H1 (cell line): ENCODE data around the gene STAG1. TPM values are rescaled to one million over a fixed set of nuclear protein-coding genes. Genes with fewer than 3 reads are reported as not detected.

ENCODE experiments used
- CTCF ChIA-PET: fragments of 300-600 bp; sonication (Branson Sonifier 250); formaldehyde crosslinking; loops from one replicate; lab custom pipeline; 2021; ENCODE audit not compliant: partially characterized antibody; lab: Charles Lee
- POLR2A ChIA-PET: fragments of 300-600 bp; sonication (Branson Sonifier 250); formaldehyde crosslinking; loops from one replicate; lab custom pipeline; 2021; ENCODE audit warnings: inconsistent platforms; ENCODE audit not compliant: partially characterized antibody; lab: Charles Lee
- DNase-seq, 2 experiments: peaks; one replicate each; pipeline versions ENCODE4 v3.0.0 to v3.0.0-alpha.2; 2010 to 2022; ENCODE audit warnings: low spot score in 2 of 2, low read depth in 1 of 2, mixed read lengths in 1 of 2
- FAIRE-seq: peaks from 2 replicates; lab custom pipeline; 2011; peaks lifted over from hg19 to GRCh38; lab: Jason Lieb, UNC
- H2AFZ ChIP-seq: 2 replicates; pipeline ENCODE4 v1.8.1; 2012; ENCODE audit warnings: low read length, inconsistent platforms
- H2AK5ac ChIP-seq: 2 replicates; pipeline ENCODE4 v1.6.1; 2013; ENCODE audit warnings: low read depth, low read length
- H2BK120ac ChIP-seq: replicated peaks from 2 replicates; pipeline ENCODE3; 2013; ENCODE audit warnings: low read depth, low read length, inconsistent platforms
- H2BK12ac ChIP-seq: 2 replicates; pipeline ENCODE4 v1.6.1; 2013; ENCODE audit warnings: low read depth, low read length
- H2BK15ac ChIP-seq: 2 replicates; pipeline ENCODE4 v1.6.1; 2013; ENCODE audit warnings: low read length
- H2BK20ac ChIP-seq: 2 replicates; pipeline ENCODE4 v1.6.1; 2013; ENCODE audit warnings: low read length
- H2BK5ac ChIP-seq: 2 replicates; pipeline ENCODE4 v1.6.1; 2013; ENCODE audit warnings: low read depth, low read length
- H3K14ac ChIP-seq: 2 replicates; pipeline ENCODE4 v1.6.1; 2013; ENCODE audit warnings: inconsistent platforms; ENCODE audit not compliant: insufficient read length
- H3K18ac ChIP-seq: 2 replicates; pipeline ENCODE4 v1.6.1; 2013; ENCODE audit warnings: low read length; ENCODE audit errors: extremely low read depth
- H3K23ac ChIP-seq: 2 replicates; pipeline ENCODE4 v1.6.1; 2013; ENCODE audit warnings: inconsistent platforms; ENCODE audit not compliant: insufficient read length
- H3K23me2 ChIP-seq: 2 replicates; pipeline ENCODE4 v1.6.1; 2013; ENCODE audit warnings: low read depth, low read length
- H3K27ac ChIP-seq: 2 replicates; pipeline ENCODE4 v1.6.1; 2011; ENCODE audit warnings: low read depth, low read length, inconsistent platforms
- H3K27me3 ChIP-seq, 4 experiments: replicated peaks in 1 of 4; 1 replicate in 1 of 4; 2 replicates in 3 of 4; pipeline versions ENCODE4 v1.6.1 to v1.8.1; 2011 to 2013; ENCODE audit warnings: low read length in 3 of 4, mild to moderate bottlenecking in 3 of 4, inconsistent platforms in 2 of 4, mixed read lengths in 2 of 4, moderate library complexity in 1 of 4; ENCODE audit not compliant: control insufficient read depth in 3 of 4, insufficient read depth in 3 of 4; ENCODE audit errors: extremely low read depth in 1 of 4
- H3K36me3 ChIP-seq, 4 experiments: 2 replicates each; pipeline versions ENCODE4 v1.6.1 to v1.8.1; 2011 to 2013; ENCODE audit warnings: mild to moderate bottlenecking in 4 of 4, low read length in 3 of 4, moderate library complexity in 2 of 4, control low read depth in 1 of 4, inconsistent platforms in 1 of 4; ENCODE audit not compliant: insufficient read depth in 4 of 4, control insufficient read depth in 2 of 4
- H3K4ac ChIP-seq: replicated peaks from 2 replicates; pipeline ENCODE3; 2013; ENCODE audit warnings: low read length, low read depth, mixed read lengths, inconsistent platforms; ENCODE audit not compliant: insufficient read length
- H3K4me1 ChIP-seq, 4 experiments: replicated peaks in 1 of 4; 1 replicate in 1 of 4; 2 replicates in 3 of 4; pipeline versions ENCODE4 v1.6.1 to v1.8.1; 2011 to 2013; ENCODE audit warnings: low read length in 3 of 4, inconsistent platforms in 2 of 4, mixed read lengths in 1 of 4; ENCODE audit not compliant: insufficient read depth in 4 of 4, control insufficient read depth in 3 of 4
- H3K4me2 ChIP-seq, 2 experiments: 2 replicates each; pipeline versions ENCODE4 v1.6.1 to v1.8.1; 2011 to 2013; ENCODE audit warnings: low read depth in 2 of 2, low read length in 2 of 2, control low read depth in 1 of 2, inconsistent platforms in 1 of 2, mild to moderate bottlenecking in 1 of 2; ENCODE audit not compliant: insufficient read depth in 1 of 2
- H3K4me3 ChIP-seq, 4 experiments: fragments of 200-600, 300-600 bp in 1 of 4; sonication (generic), shearing (Covaris generic), sonication (Bioruptor Twin) in 1 of 4; 2 replicates each; pipeline versions ENCODE4 v1.5.1 to v1.8.1; 2011 to 2016; ENCODE audit warnings: low read length in 4 of 4, low read depth in 3 of 4, control low read depth in 2 of 4, inconsistent platforms in 2 of 4, mild to moderate bottlenecking in 2 of 4, mixed read lengths in 1 of 4, moderate library complexity in 1 of 4; ENCODE audit not compliant: insufficient read depth in 2 of 4; ENCODE audit errors: extremely low read depth in 1 of 4
- H3K56ac ChIP-seq: replicated peaks from 2 replicates; pipeline ENCODE3; 2013; ENCODE audit warnings: low read depth, mild to moderate bottlenecking, mixed read lengths, low read length, inconsistent platforms; ENCODE audit not compliant: insufficient read length
- H3K79me1 ChIP-seq: 2 replicates; pipeline ENCODE4 v1.6.1; 2013; ENCODE audit warnings: low read depth, low read length, control low read depth
- H3K79me2 ChIP-seq, 2 experiments: 2 replicates each; pipeline versions ENCODE4 v1.6.1 to v1.8.1; 2012 to 2013; ENCODE audit warnings: low read length in 2 of 2, mild to moderate bottlenecking in 2 of 2, inconsistent platforms in 1 of 2; ENCODE audit not compliant: insufficient read depth in 2 of 2, control insufficient read depth in 1 of 2
- H3K9ac ChIP-seq, 4 experiments: replicated peaks in 1 of 4; 1 replicate in 1 of 4; 2 replicates in 3 of 4; pipeline versions ENCODE4 v1.6.1 to v1.8.1; 2011 to 2013; ENCODE audit warnings: low read depth in 3 of 4, low read length in 3 of 4, control low read depth in 2 of 4, mild to moderate bottlenecking in 2 of 4, moderate library complexity in 2 of 4, inconsistent platforms in 1 of 4; ENCODE audit errors: extremely low read depth in 1 of 4
- H3K9me3 ChIP-seq, 2 experiments: 2 replicates each; pipeline versions ENCODE4 v1.6.1 to v1.8.1; 2012 to 2013; ENCODE audit warnings: mild to moderate bottlenecking in 2 of 2, moderate library complexity in 2 of 2, control low read depth in 1 of 2, inconsistent platforms in 1 of 2, low read depth in 1 of 2, low read length in 1 of 2, mixed read lengths in 1 of 2; ENCODE audit not compliant: insufficient read depth in 2 of 2
- H4K20me1 ChIP-seq, 2 experiments: replicated peaks in 1 of 2; 2 replicates each; pipeline versions ENCODE3 to v1.8.1; 2011 to 2013; ENCODE audit warnings: inconsistent platforms in 2 of 2, low read length in 2 of 2, mild to moderate bottlenecking in 1 of 2; ENCODE audit not compliant: insufficient read depth in 2 of 2, control insufficient read depth in 1 of 2
- H4K5ac ChIP-seq: 2 replicates; pipeline ENCODE4 v1.6.1; 2013; ENCODE audit warnings: low read length, low read depth, mixed read lengths, inconsistent platforms; ENCODE audit not compliant: insufficient read length
- H4K8ac ChIP-seq: 2 replicates; pipeline ENCODE4 v1.8.0; 2013; ENCODE audit warnings: mild to moderate bottlenecking, moderate library complexity, low read length, inconsistent platforms; ENCODE audit not compliant: insufficient read depth; ENCODE audit errors: extremely low read depth
- H4K91ac ChIP-seq: replicated peaks from 2 replicates; pipeline ENCODE3; 2013; ENCODE audit warnings: low read length, mixed read lengths, inconsistent platforms; ENCODE audit not compliant: insufficient read length
- CEBPB ChIP-seq: IDR thresholded peaks from 2 replicates; pipeline ENCODE4 v1.6.1; 2012; ENCODE audit warnings: low read depth, low read length
- HDAC2 ChIP-seq, 2 experiments: fragments of 300-600 bp in 1 of 2; sonication (generic) in 1 of 2; IDR thresholded peaks; 2 replicates each; pipeline ENCODE4 v1.6.1; 2011 to 2012; ENCODE audit warnings: low read depth in 2 of 2, low read length in 2 of 2, mild to moderate bottlenecking in 2 of 2, moderate library complexity in 2 of 2, borderline replicate concordance in 1 of 2, inconsistent platforms in 1 of 2
- POLR2AphosphoS5 ChIP-seq: IDR thresholded peaks from 2 replicates; pipeline ENCODE4 v1.6.1; 2011; ENCODE audit warnings: low read depth, low read length
- POU5F1 ChIP-seq: IDR thresholded peaks from 2 replicates; pipeline ENCODE4 v1.6.1; 2011; ENCODE audit warnings: low read depth, mild to moderate bottlenecking, low read length, moderate library complexity
- RXRA ChIP-seq: IDR thresholded peaks from 2 replicates; pipeline ENCODE4 v1.6.1; 2011; ENCODE audit warnings: low read depth, mild to moderate bottlenecking, low read length, moderate library complexity; ENCODE audit not compliant: insufficient read depth
- WGBS, 2 experiments: shearing (Covaris generic) in 1 of 2; methylation state at CpG; one replicate each; pipeline versions ENCODE4 v1.1.6 to v1.1.7; 2013 to 2015; ENCODE audit warnings: low lambda C conversion rate in 2 of 2, mixed read lengths in 2 of 2, inconsistent platforms in 1 of 2, low coverage in 1 of 2, missing lambda C conversion rate in 1 of 2; ENCODE audit not compliant: insufficient replicate concordance in 2 of 2, insufficient coverage in 1 of 2, insufficient read length in 1 of 2; ENCODE audit errors: extremely low coverage in 1 of 2, missing lambda C conversion rate in 1 of 2; 5-methylcytosine and 5-hydroxymethylcytosine counted together
- polyA plus RNA-seq, 7 experiments: library from polyadenylated mRNA; depleted of rRNA in 3 of 7; stranded (reverse) in 5 of 7; unstranded in 2 of 7; fragments of >200 nt in 5 of 7; fragments of 200-250 nt in 2 of 7; gene quantifications; 1 replicate in 5 of 7; 2 replicates in 1 of 7; 4 replicates in 1 of 7; pipeline versions ENCODE4 v1.2.1 to v1.2.3, GENCODE V29; 2011 to 2013; ENCODE audit warnings: missing spikeins in 2 of 7, mixed read lengths in 2 of 7
- total RNA-seq: library from RNA; stranded (reverse); fragmentation: NEBNext Ultra II Directional; extraction: Animal tissue kit (Norgen Biotek cat#: 25700); gene quantifications from 2 replicates; pipeline ENCODE4 v1.2.1, GENCODE V29; 2021
- TF ChIP-seq, protein P1 (sequence below): IDR thresholded peaks from 2 replicates; pipeline ENCODE4 v1.6.1; 2011; ENCODE audit warnings: low read depth, mild to moderate bottlenecking, low read length; ENCODE audit not compliant: insufficient read depth

Gene STAG1
- total and polyA plus RNA-seq, 2 of the 8 experiments (the other 6 are each of a cell fraction or from before 2014, with no cell fraction given) = 4.6 to 23.4 TPM

DNA sequence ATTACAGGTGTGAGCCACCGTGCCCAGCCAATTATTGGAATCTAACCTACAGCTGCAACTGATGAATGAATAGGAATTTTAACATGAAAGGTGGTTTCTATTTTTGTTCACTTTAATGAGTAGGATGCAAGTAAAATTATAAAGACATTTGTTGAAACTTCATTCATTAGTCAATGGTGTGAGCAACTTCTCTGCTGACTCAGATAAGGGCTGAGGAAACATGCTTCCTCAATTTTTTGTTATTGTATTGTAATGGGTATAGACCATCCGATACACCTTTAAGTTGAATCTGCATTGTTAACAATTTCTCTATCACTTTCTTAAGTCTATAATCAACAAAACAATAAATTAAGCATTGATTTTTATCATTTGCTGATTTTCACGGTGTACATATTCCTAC is 127.8 kb downstream of the STAG1 start:
- Histone ChIP-seq H3K4me2 (no peak overlapping the region), H3K9me3 (no peaks in the 10 kb centered on the region), H3K23me2 (no peaks in the 10 kb centered on the region), H3K79me1 (no peaks in the 10 kb centered on the region), H3K79me2 (peaks cover 0 to 11% of the 10 kb centered on the region in 2 experiments; a peak in 2 of 4 replicates), H4K20me1 (no peaks in the 10 kb centered on the region), H3K14ac (no peak overlapping the region), H4K8ac (no peak overlapping the region), H3K27me3 (no peaks in the 10 kb centered on the region), H3K23ac (no peak overlapping the region), H2AK5ac (no peak overlapping the region), H3K4me3 (no peak overlapping the region), H2AFZ (no peak overlapping the region), H4K91ac (no peak overlapping the region), H3K4me1 (peaks cover 0 to 4% (median 1%) of the 10 kb centered on the region in 4 experiments; a peak in 1 of 7 replicates), H2BK12ac (no peak overlapping the region), H2BK20ac (no peak overlapping the region), H3K27ac (no peak overlapping the region), H4K5ac (no peak overlapping the region), H2BK120ac (no peak overlapping the region), H3K9ac (no peak overlapping the region), H2BK15ac (no peak overlapping the region), H3K18ac (no peak overlapping the region), H3K36me3 (peaks cover 0 to 3% (median 0%) of the 10 kb centered on the region in 4 experiments; a peak in 1 of 8 replicates), H3K4ac (no peak overlapping the region), H3K56ac (no peak overlapping the region), H2BK5ac (no peak overlapping the region)
- TF ChIP-seq POU5F1 = no peak
- TF ChIP-seq, protein P1, sequence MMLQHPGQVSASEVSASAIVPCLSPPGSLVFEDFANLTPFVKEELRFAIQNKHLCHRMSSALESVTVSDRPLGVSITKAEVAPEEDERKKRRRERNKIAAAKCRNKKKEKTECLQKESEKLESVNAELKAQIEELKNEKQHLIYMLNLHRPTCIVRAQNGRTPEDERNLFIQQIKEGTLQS = no peak
- TF ChIP-seq RXRA = no peak
- no peak for TF ChIP-seq HDAC2 (IDR thresholded peaks at IDR 0.05; ENCODE audit: borderline replicate concordance in 1 of 2, low read depth in 2 of 2, low read length in 2 of 2)
- TF ChIP-seq POLR2AphosphoS5 = no peak
- TF ChIP-seq CEBPB = no peak
- FAIRE-seq (no peak), DNase-seq (no peak)
- WGBS, 2 experiments = 97% methylated on average over 3 of the region's 3 CpGs; no CpG with 5 or more reads in 1 of the 2 experiments
- CTCF ChIA-PET = no interaction called here
- POLR2A ChIA-PET = no interaction called here
